Measurements from ENCODE around the gene SH3YL1.

The SH3YL1 gene

GRCh38 chr2:288758-289361 lies 25.0 kb upstream of the SH3YL1 start:
- Histone ChIP-seq H3K27ac (ENCODE audit: insufficient read depth, low read length, poor library complexity, severe bottlenecking) (no peak overlapping the region), H3K4me1 (ENCODE audit: control insufficient read depth, insufficient read depth, low read length, poor library complexity, severe bottlenecking) (peaks cover 18% of the 10 kb centered on the region), H3K4me3 (ENCODE audit: insufficient read depth, low read depth, low read length, poor library complexity, severe bottlenecking) (peak overlapping the region; percentile 34), H3K9me3 (ENCODE audit: control insufficient read depth, low read length) (no peaks in the 10 kb centered on the region), H3K36me3 (ENCODE audit: control insufficient read depth, insufficient read depth, low read length) (no peaks in the 10 kb centered on the region), H3K27me3 (replicated peaks; ENCODE audit: control insufficient read depth, insufficient read depth, low read length, poor library complexity, severe bottlenecking) (peaks cover 24% of the 10 kb centered on the region)
- no peak for DNase-seq

DNA sequence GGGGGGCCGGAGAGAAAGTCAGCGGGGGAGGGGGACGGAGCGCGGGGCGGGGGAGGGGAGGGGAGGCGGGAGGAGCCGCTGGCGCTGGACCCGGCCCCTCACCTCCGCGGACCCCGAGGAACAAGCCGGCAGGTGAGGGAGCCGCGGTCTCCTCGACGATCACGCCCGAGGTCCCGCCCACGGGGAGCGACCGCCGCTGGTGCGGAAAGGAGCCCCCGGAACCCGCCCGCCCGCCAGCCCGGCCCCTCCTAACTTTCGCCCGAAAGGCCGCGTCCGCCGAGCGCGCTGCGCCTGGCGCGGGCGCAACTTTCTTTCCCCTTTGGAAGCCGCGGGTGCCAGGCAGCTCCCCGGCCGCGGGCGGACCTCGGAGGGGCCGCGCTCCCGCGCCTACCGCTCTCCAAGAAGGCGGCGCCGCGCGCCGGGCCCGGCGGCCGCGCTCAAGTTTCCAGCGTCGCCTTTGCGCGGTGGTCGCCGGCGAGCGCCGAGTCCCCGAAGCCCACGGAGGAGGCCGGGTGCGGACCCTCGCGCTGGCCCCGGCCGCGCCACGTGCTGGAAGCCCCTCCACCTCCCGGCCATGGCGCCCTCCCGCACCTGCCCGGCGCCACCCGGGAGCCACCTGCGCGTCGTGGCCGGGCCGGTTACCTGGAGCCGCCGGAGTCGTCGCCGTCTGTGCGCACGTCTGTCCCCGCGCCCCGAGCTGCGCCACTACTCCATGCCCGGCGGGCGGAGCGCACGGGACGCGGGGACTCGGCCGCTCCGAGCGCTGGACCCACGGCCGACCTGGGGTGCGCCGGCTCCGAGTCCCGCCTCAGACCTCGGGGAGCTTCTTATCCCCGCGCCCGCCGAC lies 24.3 kb upstream of the SH3YL1 start, which contains the start of gene ALKAL2:
ALKAL2 (minus strand) TSS at position 181 of the 847 bp plus-strand sequence. CDS start 256 bp downstream, outside the sequence.
- DNase-seq = no peak
- peak within 1 kb of the TSS; percentile 34 for H3K4me3 ChIP-seq (ENCODE audit: insufficient read depth, low read depth, low read length, poor library complexity, severe bottlenecking)
- peaks cover 18% of the 10 kb centered on the region for H3K4me1 ChIP-seq (ENCODE audit: control insufficient read depth, insufficient read depth, low read length, poor library complexity, severe bottlenecking)
- H3K36me3 ChIP-seq (ENCODE audit: control insufficient read depth, insufficient read depth, low read length) = no peaks in the 10 kb centered on the region
- H3K9me3 ChIP-seq (ENCODE audit: control insufficient read depth, low read length) = no peaks in the 10 kb centered on the region
- no peak within 1 kb of the TSS for H3K27ac ChIP-seq (ENCODE audit: insufficient read depth, low read length, poor library complexity, severe bottlenecking)
- H3K27me3 ChIP-seq (replicated peaks; ENCODE audit: control insufficient read depth, insufficient read depth, low read length, poor library complexity, severe bottlenecking) = peaks cover 24% of the 10 kb centered on the region

GRCh38 chr2:287471-287885 lies 23.6 kb upstream of the SH3YL1 start:
- no peak for DNase-seq
- Histone ChIP-seq H3K36me3 (ENCODE audit: control insufficient read depth, insufficient read depth, low read length) (no peaks in the 10 kb centered on the region), H3K9me3 (ENCODE audit: control insufficient read depth, low read length) (no peaks in the 10 kb centered on the region), H3K4me3 (ENCODE audit: insufficient read depth, low read depth, low read length, poor library complexity, severe bottlenecking) (no peak overlapping the region), H3K27me3 (replicated peaks; ENCODE audit: control insufficient read depth, insufficient read depth, low read length, poor library complexity, severe bottlenecking) (peaks cover 24% of the 10 kb centered on the region), H3K4me1 (ENCODE audit: control insufficient read depth, insufficient read depth, low read length, poor library complexity, severe bottlenecking) (peaks cover 18% of the 10 kb centered on the region), H3K27ac (ENCODE audit: insufficient read depth, low read length, poor library complexity, severe bottlenecking) (no peak overlapping the region)

GRCh38 chr2:286774-287392 lies 23.1 kb upstream of the SH3YL1 start:
- H3K27me3 ChIP-seq (replicated peaks; ENCODE audit: control insufficient read depth, insufficient read depth, low read length, poor library complexity, severe bottlenecking) = peaks cover 24% of the 10 kb centered on the region
- no peak for DNase-seq

GRCh38 chr2:286035-286434 lies 22.2 kb upstream of the SH3YL1 start:
- H3K27ac ChIP-seq (ENCODE audit: insufficient read depth, low read length, poor library complexity, severe bottlenecking) = no peak overlapping the region
- DNase-seq = no peak
- no peak overlapping the region for H3K4me3 ChIP-seq (ENCODE audit: insufficient read depth, low read depth, low read length, poor library complexity, severe bottlenecking)
- H3K9me3 ChIP-seq (ENCODE audit: control insufficient read depth, low read length) = no peaks in the 10 kb centered on the region
- peaks cover 18% of the 10 kb centered on the region for H3K4me1 ChIP-seq (ENCODE audit: control insufficient read depth, insufficient read depth, low read length, poor library complexity, severe bottlenecking)
- H3K27me3 ChIP-seq (replicated peaks; ENCODE audit: control insufficient read depth, insufficient read depth, low read length, poor library complexity, severe bottlenecking) = peaks cover 24% of the 10 kb centered on the region
- peaks cover 9% of the 10 kb centered on the region for H3K36me3 ChIP-seq (ENCODE audit: control insufficient read depth, insufficient read depth, low read length)

More at GRCh38 chr2:286774-287392, 23.1 kb upstream of the SH3YL1 start:
- Histone ChIP-seq H3K36me3 (ENCODE audit: control insufficient read depth, insufficient read depth, low read length) (peaks cover under 1% of the 10 kb centered on the region), H3K27ac (ENCODE audit: insufficient read depth, low read length, poor library complexity, severe bottlenecking) (no peak overlapping the region), H3K9me3 (ENCODE audit: control insufficient read depth, low read length) (no peaks in the 10 kb centered on the region), H3K4me1 (ENCODE audit: control insufficient read depth, insufficient read depth, low read length, poor library complexity, severe bottlenecking) (peaks cover 18% of the 10 kb centered on the region), H3K4me3 (ENCODE audit: insufficient read depth, low read depth, low read length, poor library complexity, severe bottlenecking) (no peak overlapping the region)

DNA sequence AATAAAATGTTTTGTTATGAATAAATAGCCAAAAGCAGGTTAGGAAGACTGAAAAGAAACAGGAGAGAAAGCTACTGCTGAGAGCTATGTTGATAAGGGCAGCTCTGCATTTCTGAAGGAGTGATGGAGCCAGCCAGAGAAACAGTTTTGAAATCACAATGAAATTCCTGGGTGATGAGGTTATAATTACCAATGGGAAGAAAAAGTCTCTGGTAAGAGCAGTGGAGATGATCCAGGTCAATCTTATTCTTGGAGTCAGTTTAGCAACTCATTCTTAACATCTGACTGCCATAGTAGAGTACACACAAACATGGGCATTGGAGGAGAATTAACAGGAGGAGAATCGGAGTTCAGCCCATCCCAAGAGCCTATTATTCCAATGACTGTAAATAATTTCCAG lies 21.7 kb upstream of the SH3YL1 start:
- peaks cover 21% of the 10 kb centered on the region for H3K27me3 ChIP-seq (replicated peaks; ENCODE audit: control insufficient read depth, insufficient read depth, low read length, poor library complexity, severe bottlenecking)
- peaks cover 18% of the 10 kb centered on the region for H3K4me1 ChIP-seq (ENCODE audit: control insufficient read depth, insufficient read depth, low read length, poor library complexity, severe bottlenecking)
- H3K9me3 ChIP-seq (ENCODE audit: control insufficient read depth, low read length) = no peaks in the 10 kb centered on the region
- DNase-seq = no peak
- H3K27ac ChIP-seq (ENCODE audit: insufficient read depth, low read length, poor library complexity, severe bottlenecking) = no peak overlapping the region
- H3K4me3 ChIP-seq (ENCODE audit: insufficient read depth, low read depth, low read length, poor library complexity, severe bottlenecking) = no peak overlapping the region
- H3K36me3 ChIP-seq (ENCODE audit: control insufficient read depth, insufficient read depth, low read length) = peaks cover 14% of the 10 kb centered on the region

DNA sequence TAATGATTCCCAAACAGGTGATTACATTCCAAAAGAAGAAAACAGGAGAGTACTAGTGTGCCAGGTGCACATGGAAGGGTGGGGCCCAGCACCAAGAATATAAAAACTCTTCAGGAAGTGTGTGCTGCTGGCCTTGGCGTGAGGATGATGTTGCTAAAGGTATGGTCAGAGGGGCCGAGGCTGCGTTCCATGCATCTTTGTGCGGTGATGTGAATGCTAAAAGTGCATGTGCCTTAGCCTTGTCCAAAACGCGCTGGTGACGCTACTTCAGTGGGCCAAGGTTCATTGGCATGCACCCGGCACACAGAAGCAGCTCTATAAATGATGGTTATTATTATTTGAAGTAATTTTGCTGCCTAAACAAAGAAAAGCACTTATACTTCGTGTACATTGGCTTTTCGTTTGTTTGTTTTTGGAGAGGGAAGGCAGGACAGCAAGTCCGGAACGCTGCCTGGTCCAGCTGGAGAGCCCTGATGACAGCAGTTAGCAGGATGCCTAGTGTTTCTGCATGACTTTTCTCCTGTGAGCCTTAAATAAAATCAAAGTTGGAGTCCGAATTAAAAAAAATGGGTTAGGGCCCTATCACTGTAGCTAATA lies 21.2 kb upstream of the SH3YL1 start:
- peaks cover 17% of the 10 kb centered on the region for H3K4me1 ChIP-seq (ENCODE audit: control insufficient read depth, insufficient read depth, low read length, poor library complexity, severe bottlenecking)
- H3K27me3 ChIP-seq (replicated peaks; ENCODE audit: control insufficient read depth, insufficient read depth, low read length, poor library complexity, severe bottlenecking) = peaks cover 15% of the 10 kb centered on the region
- H3K36me3 ChIP-seq (ENCODE audit: control insufficient read depth, insufficient read depth, low read length) = peaks cover 19% of the 10 kb centered on the region
- H3K27ac ChIP-seq (ENCODE audit: insufficient read depth, low read length, poor library complexity, severe bottlenecking) = no peak overlapping the region
- no peak overlapping the region for H3K4me3 ChIP-seq (ENCODE audit: insufficient read depth, low read depth, low read length, poor library complexity, severe bottlenecking)
- H3K9me3 ChIP-seq (ENCODE audit: control insufficient read depth, low read length) = no peaks in the 10 kb centered on the region
- no peak for DNase-seq

DNA sequence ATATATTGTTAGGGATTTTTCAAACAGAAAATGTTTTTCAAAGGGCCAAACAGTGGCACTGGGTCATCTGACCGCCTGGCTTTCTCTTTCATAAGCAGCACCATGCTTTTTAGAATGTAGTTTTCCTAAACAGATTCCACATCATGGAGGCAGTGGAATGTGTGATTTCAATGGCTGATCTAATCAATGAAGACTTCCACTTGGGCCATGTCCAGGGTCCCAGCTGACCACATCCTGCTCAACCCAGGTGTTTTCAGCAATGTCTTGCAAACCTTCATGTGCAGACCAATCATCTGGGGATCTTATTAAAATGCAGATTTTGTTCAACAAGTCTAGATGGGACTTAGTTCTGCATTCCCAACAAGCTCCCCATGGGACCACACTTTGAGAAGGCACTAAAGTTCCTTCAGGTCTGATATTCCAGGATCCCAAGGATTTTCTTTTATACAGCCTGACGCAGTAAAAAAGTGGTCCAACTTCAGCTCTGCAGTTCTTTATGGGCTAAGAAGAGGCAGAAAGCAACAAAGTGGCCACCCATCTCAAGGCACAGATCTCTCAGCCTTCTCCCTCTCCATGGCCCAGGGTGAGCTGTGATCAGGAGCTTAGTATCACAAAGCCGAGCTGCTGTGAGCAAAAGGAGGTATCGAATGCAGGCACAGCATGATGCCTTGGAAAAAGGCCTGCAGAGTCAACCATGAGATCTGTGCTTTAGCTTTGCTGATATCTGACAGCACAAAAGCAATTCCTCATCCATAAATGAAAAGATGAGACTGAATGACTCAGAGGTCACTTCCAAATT lies 20.4 kb upstream of the SH3YL1 start:
- no peak for DNase-seq
- Histone ChIP-seq H3K4me1 (ENCODE audit: control insufficient read depth, insufficient read depth, low read length, poor library complexity, severe bottlenecking) (peaks cover 9% of the 10 kb centered on the region), H3K27ac (ENCODE audit: insufficient read depth, low read length, poor library complexity, severe bottlenecking) (no peak overlapping the region), H3K27me3 (replicated peaks; ENCODE audit: control insufficient read depth, insufficient read depth, low read length, poor library complexity, severe bottlenecking) (peaks cover 8% of the 10 kb centered on the region), H3K4me3 (ENCODE audit: insufficient read depth, low read depth, low read length, poor library complexity, severe bottlenecking) (no peak overlapping the region), H3K36me3 (ENCODE audit: control insufficient read depth, insufficient read depth, low read length) (peaks cover 27% of the 10 kb centered on the region), H3K9me3 (ENCODE audit: control insufficient read depth, low read length) (no peaks in the 10 kb centered on the region)

Measured in effector memory CD4-positive, alpha-beta T cell (primary cell).